NCI-H2227 (cell line): ENCODE results near the gene COX6A1.
A peak's percentile ranks its signal among the peaks of the same experiment; 100 is the strongest.

Experiments used
- DNase-seq: peaks from one replicate; lab custom pipeline; 2025; ENCODE audit not compliant: unreplicated experiment; lab: John Stamatoyannopoulos, UW

The COX6A1 gene

GRCh38 chr12:120437735-120438494, at the start of gene COX6A1:
TSS of gene COX6A1 (plus strand) at chr12:120438113. CDS start at chr12:120438127, 14 bp downstream.
- peak; percentile 99 for DNase-seq

GRCh38 chr12:120388691-120389481, 49.0 kb upstream of the COX6A1 start:
- DNase-seq: peak; percentile 77

- DNase-seq: no peak
Measured at GRCh38 chr12:120390540-120391120, 47.3 kb upstream of the COX6A1 start.

GRCh38 chr12:120394483-120395367, 43.2 kb upstream of the COX6A1 start:
- peak; percentile 64 for DNase-seq

- no peak for DNase-seq
Measured at GRCh38 chr12:120397824-120398540, 39.9 kb upstream of the COX6A1 start.

GRCh38 chr12:120399531-120399930, 38.4 kb upstream of the COX6A1 start:
- no peak for DNase-seq

GRCh38 chr12:120402217-120402616, 35.7 kb upstream of the COX6A1 start:
- peak; percentile 8 for DNase-seq

- DNase-seq: no peak
Measured at GRCh38 chr12:120403869-120404268, 34.0 kb upstream of the COX6A1 start.

GRCh38 chr12:120404271-120404670, 33.6 kb upstream of the COX6A1 start:
- DNase-seq: no peak

GRCh38 chr12:120406069-120406468, 31.8 kb upstream of the COX6A1 start:
- DNase-seq: peak; percentile 34

GRCh38 chr12:120406553-120406952, 31.4 kb upstream of the COX6A1 start:
- DNase-seq: no peak

- DNase-seq: no peak
Measured at GRCh38 chr12:120408771-120409170, 29.1 kb upstream of the COX6A1 start.

GRCh38 chr12:120412421-120412820, 25.5 kb upstream of the COX6A1 start:
- no peak for DNase-seq

- DNase-seq: peak; percentile 77
Measured at GRCh38 chr12:120413901-120414695, 23.8 kb upstream of the COX6A1 start.

- no peak for DNase-seq
Measured at GRCh38 chr12:120416490-120417216, 21.3 kb upstream of the COX6A1 start.

- DNase-seq: no peak
Measured at GRCh38 chr12:120417917-120418580, 19.9 kb upstream of the COX6A1 start.

GRCh38 chr12:120421701-120422100, 16.2 kb upstream of the COX6A1 start:
- DNase-seq: no peak

- no peak for DNase-seq
Measured at GRCh38 chr12:120422892-120423456, 14.9 kb upstream of the COX6A1 start.
